ENCODE data around the gene SRD5A1. TPM values are rescaled to one million over a fixed set of nuclear protein-coding genes. Genes with fewer than 3 reads are reported as not detected.

The SRD5A1 gene
- total RNA-seq, 1 experiment from 2014 or later, result 52.3 TPM

DNA sequence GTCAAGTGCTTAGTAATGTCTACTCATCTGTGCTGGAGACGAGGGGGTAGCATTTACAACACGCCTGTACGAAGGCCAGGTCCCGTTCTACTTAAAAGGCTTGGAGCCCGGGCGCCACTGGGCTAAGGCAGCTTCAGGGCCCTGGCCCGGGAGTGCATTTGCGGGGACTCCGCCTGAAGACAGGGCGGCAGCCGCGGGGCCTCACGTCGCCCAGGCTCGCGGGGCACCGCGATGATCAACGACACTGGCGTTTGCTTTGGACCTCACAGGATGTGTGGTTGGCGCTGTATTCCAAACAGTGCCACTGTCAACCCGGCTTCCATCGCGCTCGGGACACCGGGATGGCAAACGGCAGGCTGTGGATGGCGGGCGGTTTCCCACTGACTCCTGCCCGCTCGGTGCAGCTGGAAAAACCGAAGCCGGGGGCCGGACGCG, 78.9 kb downstream of the SRD5A1 start:
- H3K79me2 ChIP-seq (ENCODE audit: low read depth), result peaks cover 28% of the 10 kb centered on the region
- ChIA-PET POLR2A (ENCODE audit: unreplicated experiment) (no interaction called here), CTCF (interaction anchor here (0.6 kb wide), 1 partner anchor 78 kb away, joined by 4 read pairs; no protein-coding TSS in a partner anchor)
- H3F3A ChIP-seq (ENCODE audit: insufficient read depth, low read depth), result peaks cover 19% of the 10 kb centered on the region
- H2AFZ ChIP-seq, result peak overlapping the region; percentile 99
- H4K20me1 ChIP-seq (ENCODE audit: insufficient read depth), result peaks cover 26% of the 10 kb centered on the region
- TSS peak; percentile 95 for BruUV-seq (replicated peaks)
- no peaks in the 10 kb centered on the region for H3K27me3 ChIP-seq (ENCODE audit: insufficient read depth, low read depth)
- H3K9me2 ChIP-seq (ENCODE audit: insufficient read depth), result no peaks in the 10 kb centered on the region
- no peaks in the 10 kb centered on the region for H3K36me3 ChIP-seq (ENCODE audit: low read depth)
- peak overlapping the region; percentile 72 for H3K4me3 ChIP-seq
- peak overlapping the region; percentile 88 for H3K27ac ChIP-seq
- DNase-seq, result peak; percentile 49 to 65
- no peak for TF ChIP-seq EZH2 (IDR thresholded peaks at IDR 0.05; ENCODE audit: low read depth)
- TF ChIP-seq, protein P1, sequence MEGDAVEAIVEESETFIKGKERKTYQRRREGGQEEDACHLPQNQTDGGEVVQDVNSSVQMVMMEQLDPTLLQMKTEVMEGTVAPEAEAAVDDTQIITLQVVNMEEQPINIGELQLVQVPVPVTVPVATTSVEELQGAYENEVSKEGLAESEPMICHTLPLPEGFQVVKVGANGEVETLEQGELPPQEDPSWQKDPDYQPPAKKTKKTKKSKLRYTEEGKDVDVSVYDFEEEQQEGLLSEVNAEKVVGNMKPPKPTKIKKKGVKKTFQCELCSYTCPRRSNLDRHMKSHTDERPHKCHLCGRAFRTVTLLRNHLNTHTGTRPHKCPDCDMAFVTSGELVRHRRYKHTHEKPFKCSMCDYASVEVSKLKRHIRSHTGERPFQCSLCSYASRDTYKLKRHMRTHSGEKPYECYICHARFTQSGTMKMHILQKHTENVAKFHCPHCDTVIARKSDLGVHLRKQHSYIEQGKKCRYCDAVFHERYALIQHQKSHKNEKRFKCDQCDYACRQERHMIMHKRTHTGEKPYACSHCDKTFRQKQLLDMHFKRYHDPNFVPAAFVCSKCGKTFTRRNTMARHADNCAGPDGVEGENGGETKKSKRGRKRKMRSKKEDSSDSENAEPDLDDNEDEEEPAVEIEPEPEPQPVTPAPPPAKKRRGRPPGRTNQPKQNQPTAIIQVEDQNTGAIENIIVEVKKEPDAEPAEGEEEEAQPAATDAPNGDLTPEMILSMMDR (conservative IDR thresholded peaks at IDR 0.05), result no peak
- no peaks in the 10 kb centered on the region for H3K9me3 ChIP-seq (ENCODE audit: insufficient read depth, low read depth)
- intact Hi-C loops (cut with micrococcal nuclease; ENCODE audit: unreplicated experiment), result loop anchor here (1.0 to 2.0 kb wide), 4 partner anchors 55 to 1289 kb away; partner anchors contain the start of genes ICE1, MED10, NSUN2 and SRD5A1
- peak overlapping the region; percentile 81 for H3K4me2 ChIP-seq
- peaks cover 29% of the 10 kb centered on the region for H3K4me1 ChIP-seq (replicated peaks; ENCODE audit: insufficient read depth)

DNA sequence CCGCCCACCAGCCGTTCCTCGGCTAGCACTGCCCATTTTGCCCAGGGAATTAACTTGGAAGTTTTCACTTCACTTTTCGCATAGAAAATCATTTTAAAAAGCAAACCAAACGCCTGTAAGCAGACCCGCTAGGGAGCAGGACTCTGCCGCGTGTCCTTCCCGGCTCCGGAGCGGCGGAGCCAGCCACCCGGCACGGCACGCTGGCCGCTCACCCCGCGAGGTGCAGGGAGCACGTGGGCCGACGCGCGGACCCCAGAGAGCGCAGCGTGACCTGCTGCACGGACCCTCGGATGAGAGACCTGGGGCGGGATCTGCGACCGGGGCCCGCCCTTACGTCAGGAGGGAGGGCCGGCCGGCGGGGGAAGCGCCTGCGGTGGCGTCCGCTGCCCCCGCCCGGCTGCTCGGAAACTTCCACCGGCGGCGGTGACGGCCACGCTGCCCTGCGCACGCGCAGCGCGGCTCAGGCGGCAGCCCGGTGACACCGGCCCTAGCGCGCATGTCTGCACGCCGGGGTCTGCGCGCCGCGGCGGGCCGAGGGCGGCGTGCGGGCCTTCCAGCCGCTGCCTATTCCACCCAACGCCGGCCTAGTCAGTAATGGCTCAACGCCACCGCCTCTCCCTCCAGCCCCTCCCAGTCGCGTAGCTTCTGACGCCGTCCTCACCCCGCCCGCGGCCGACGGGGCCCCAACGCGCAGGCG, 79.5 kb downstream of the SRD5A1 start:
- intact Hi-C loops (cut with micrococcal nuclease; ENCODE audit: unreplicated experiment), result loop anchor here (1.0 to 2.0 kb wide), 4 partner anchors 54 to 1290 kb away; partner anchors contain the start of genes ICE1, MED10, NSUN2 and SRD5A1
- POLR2A ChIA-PET (ENCODE audit: unreplicated experiment), result interaction anchor here (0.6 to 1.0 kb wide), 5 partner anchors 80 to 1156 kb away, joined by 3 to 8 read pairs (median 5); partner anchors contain the start of genes FASTKD3, MTRR, NSUN2 and SRD5A1
- peak overlapping the region; percentile 72 for H3K4me3 ChIP-seq
- TF ChIP-seq, protein P1 (conservative IDR thresholded peaks at IDR 0.05), result 0 out of 2 replicates have a peak, but pooled peaks have one; percentile 15
- no peak for TF ChIP-seq EZH2 (IDR thresholded peaks at IDR 0.05; ENCODE audit: low read depth)
- H2AFZ ChIP-seq, result peak overlapping the region; percentile 99
- DNase-seq, result peak; percentile 92 to 100
- BruUV-seq (replicated peaks), result no TSS peak
- no peaks in the 10 kb centered on the region for H3K36me3 ChIP-seq (ENCODE audit: low read depth)
- H3K9me2 ChIP-seq (ENCODE audit: insufficient read depth), result no peaks in the 10 kb centered on the region
- H3F3A ChIP-seq (ENCODE audit: insufficient read depth, low read depth), result peaks cover 19% of the 10 kb centered on the region
- H3K27me3 ChIP-seq (ENCODE audit: insufficient read depth, low read depth), result no peaks in the 10 kb centered on the region
- no peaks in the 10 kb centered on the region for H3K9me3 ChIP-seq (ENCODE audit: insufficient read depth, low read depth)
- H3K4me2 ChIP-seq, result peak overlapping the region; percentile 81
- CTCF ChIA-PET, result no interaction called here
- peaks cover 31% of the 10 kb centered on the region for H4K20me1 ChIP-seq (ENCODE audit: insufficient read depth)
- peaks cover 33% of the 10 kb centered on the region for H3K79me2 ChIP-seq (ENCODE audit: low read depth)
- peak overlapping the region; percentile 88 for H3K27ac ChIP-seq
- H3K4me1 ChIP-seq (replicated peaks; ENCODE audit: insufficient read depth), result peaks cover 32% of the 10 kb centered on the region

DNA sequence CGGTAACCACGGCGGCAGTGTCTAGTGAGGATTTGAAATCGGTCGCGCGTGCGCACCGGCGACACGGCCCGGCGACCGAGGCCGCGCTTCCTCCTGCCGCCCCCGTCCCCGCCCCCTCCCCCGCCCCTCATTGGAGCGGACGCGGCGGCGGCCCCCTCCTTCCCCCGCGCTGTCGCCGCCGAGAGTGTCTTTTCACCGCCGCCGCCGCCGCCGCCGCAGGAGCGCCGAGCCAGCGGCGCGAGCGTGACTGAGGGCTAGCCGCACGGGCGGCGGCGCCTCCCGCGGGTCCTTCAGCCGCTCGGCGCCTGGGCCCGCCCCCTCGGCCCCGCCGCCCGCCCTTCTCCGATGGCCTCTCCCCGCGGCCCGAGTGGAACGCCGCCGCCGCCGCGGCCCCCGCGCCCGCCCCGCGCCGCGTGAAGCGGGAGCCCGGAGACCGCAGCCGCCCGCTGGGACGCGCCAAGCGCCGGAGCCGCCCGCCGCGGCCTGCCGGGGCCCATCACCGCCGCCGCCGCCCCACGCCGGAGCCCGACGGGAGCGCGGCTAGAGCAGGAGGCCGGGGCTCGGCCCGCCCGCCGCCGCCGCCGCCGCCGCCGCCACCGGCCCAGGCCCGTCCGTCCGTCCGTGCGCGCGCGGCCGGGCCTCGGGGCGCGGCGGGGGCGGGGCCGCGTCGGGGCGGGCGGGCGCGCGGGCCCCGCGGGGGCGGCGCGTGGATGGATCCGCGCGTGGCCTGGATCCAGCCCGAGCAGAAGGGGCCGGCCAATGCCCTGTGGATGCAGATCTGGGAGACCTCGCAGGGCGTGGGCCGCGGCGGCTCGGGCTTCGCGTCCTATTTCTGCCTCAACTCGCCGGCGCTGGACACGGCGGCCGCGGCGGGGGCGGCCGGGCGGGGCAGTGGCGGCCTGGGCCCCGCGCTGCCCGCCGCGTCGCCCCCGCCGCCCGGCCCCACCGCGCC, 80.3 kb downstream of the SRD5A1 start, which contains the start of gene TENT4A:
Gene TENT4A (plus strand): TSS at position 159 of the 952 bp plus-strand sequence. CDS start 552 bp downstream, at position 711.
- CTCF ChIA-PET, result no interaction called here
- Histone ChIP-seq H3K36me3 (ENCODE audit: low read depth) (0 out of 2 replicates have a peak, but pooled peaks cover 4% of the 10 kb centered on the region), H3K9me3 (ENCODE audit: insufficient read depth, low read depth) (no peaks in the 10 kb centered on the region), H3K9me2 (ENCODE audit: insufficient read depth) (no peaks in the 10 kb centered on the region), H3K4me2 (peak within 1 kb of the TSS; percentile 95), H3K4me3 (peak within 1 kb of the TSS; percentile 84), H3K27me3 (ENCODE audit: insufficient read depth, low read depth) (no peaks in the 10 kb centered on the region), H3K4me1 (replicated peaks; ENCODE audit: insufficient read depth) (peaks cover 32% of the 10 kb centered on the region), H2AFZ (peak within 1 kb of the TSS; percentile 99), H3K79me2 (ENCODE audit: low read depth) (peaks cover 42% of the 10 kb centered on the region), H3F3A (ENCODE audit: insufficient read depth, low read depth) (peaks cover 19% of the 10 kb centered on the region), H3K27ac (peak within 1 kb of the TSS; percentile 88), H4K20me1 (ENCODE audit: insufficient read depth) (peaks cover 39% of the 10 kb centered on the region)
- peak in 1 of 2 experiments; percentile 38 for DNase-seq
- POLR2A ChIA-PET (ENCODE audit: unreplicated experiment), result interaction anchor here (0.6 to 1.0 kb wide), 5 partner anchors 80 to 1155 kb away, joined by 3 to 8 read pairs (median 5); partner anchors contain the start of genes FASTKD3, MTRR, NSUN2 and SRD5A1
- intact Hi-C loops (cut with micrococcal nuclease; ENCODE audit: unreplicated experiment), result loop anchor here (2.0 kb wide), 3 partner anchors 53 to 1291 kb away; partner anchors contain the start of genes ICE1 and MED10
- no TSS peak for BruUV-seq (replicated peaks)
- no peak for TF ChIP-seq EZH2 (IDR thresholded peaks at IDR 0.05; ENCODE audit: low read depth)
- TF ChIP-seq, protein P1 (conservative IDR thresholded peaks at IDR 0.05), result no peak
